ENCODE data around the gene CETN3.

- TF ChIP-seq GATA2 (IDR thresholded peaks at IDR 0.05; ENCODE audit: low read depth, low read length) (no peak), GATA3 (IDR thresholded peaks at IDR 0.05; ENCODE audit: low read depth, low read length) (no peak)
Measured at GRCh38 chr5:90383903-90384302, 25.7 kb downstream of the CETN3 start.
